Astrocyte of the spinal cord (primary cell): ENCODE results near the gene CFAP157.

Experiments used
- DNase-seq: peaks from one replicate; pipeline ENCODE4 v3.0.0; 2011; ENCODE audit warnings: low read depth, low spot score
- H3K4me3 ChIP-seq: 2 replicates; pipeline ENCODE4 v1.5.1; 2011; ENCODE audit warnings: low read depth, mild to moderate bottlenecking, low read length, moderate library complexity
- in situ Hi-C: cut with HindIII; loops from 2 replicates; pipeline ENCODE4 v1.10.0; 2017; ENCODE audit warnings: low sequenced_read_pairs
- TF ChIP-seq, protein P1 (sequence below): IDR thresholded peaks from 2 replicates; pipeline ENCODE4 v1.5.1; 2012; ENCODE audit warnings: low read depth, mild to moderate bottlenecking, low read length, inconsistent platforms

Gene CFAP157

DNA sequence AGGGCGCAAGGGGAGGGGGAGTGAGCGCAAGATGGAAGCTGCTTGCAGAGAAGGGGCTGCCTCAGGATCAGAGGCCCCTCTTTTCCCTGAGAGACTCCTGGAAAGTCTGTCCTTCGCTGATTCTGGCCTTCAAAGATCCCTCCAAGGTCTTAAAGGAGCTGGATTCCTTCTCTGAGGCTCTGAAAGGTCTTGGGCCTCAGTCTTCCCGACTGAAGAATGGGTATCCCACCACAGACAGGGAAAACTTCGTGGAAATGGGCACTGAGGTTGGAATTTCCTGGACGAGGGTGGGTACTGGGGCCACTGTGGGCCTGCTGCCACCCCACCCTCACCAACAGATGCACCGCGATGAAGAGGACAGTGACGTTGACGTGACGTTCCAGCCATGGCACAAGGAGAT lies 5.6 kb downstream of the CFAP157 start:
- in situ Hi-C loops, result no loop called here

DNA sequence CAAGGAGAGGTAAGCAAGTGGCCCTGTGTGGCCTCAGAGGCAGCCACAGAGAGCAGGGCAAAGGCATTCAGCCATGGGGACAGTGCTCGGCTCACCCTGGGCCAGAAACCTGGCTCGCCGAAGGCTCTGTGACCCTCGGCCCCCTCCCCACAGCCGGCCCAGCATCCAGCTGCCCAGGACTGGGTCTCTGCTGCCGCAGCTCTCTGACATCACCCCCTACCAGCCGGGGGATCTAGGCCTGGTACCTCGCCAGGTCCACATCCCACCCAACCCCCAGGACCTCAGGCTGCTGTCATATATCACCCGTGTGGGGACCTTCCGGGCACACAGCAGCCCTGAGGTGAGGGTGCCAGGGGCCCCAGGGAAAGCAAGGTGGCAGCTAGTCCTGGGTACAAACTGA lies 6.1 kb downstream of the CFAP157 start:
- in situ Hi-C loops, result no loop called here
- DNase-seq, result no peak

More for the DNA sequence above, 5.6 kb downstream of the CFAP157 start:
- TF ChIP-seq, protein P1, sequence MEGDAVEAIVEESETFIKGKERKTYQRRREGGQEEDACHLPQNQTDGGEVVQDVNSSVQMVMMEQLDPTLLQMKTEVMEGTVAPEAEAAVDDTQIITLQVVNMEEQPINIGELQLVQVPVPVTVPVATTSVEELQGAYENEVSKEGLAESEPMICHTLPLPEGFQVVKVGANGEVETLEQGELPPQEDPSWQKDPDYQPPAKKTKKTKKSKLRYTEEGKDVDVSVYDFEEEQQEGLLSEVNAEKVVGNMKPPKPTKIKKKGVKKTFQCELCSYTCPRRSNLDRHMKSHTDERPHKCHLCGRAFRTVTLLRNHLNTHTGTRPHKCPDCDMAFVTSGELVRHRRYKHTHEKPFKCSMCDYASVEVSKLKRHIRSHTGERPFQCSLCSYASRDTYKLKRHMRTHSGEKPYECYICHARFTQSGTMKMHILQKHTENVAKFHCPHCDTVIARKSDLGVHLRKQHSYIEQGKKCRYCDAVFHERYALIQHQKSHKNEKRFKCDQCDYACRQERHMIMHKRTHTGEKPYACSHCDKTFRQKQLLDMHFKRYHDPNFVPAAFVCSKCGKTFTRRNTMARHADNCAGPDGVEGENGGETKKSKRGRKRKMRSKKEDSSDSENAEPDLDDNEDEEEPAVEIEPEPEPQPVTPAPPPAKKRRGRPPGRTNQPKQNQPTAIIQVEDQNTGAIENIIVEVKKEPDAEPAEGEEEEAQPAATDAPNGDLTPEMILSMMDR, result no peak
- no peak for DNase-seq
- H3K4me3 ChIP-seq, result no peak overlapping the region

DNA sequence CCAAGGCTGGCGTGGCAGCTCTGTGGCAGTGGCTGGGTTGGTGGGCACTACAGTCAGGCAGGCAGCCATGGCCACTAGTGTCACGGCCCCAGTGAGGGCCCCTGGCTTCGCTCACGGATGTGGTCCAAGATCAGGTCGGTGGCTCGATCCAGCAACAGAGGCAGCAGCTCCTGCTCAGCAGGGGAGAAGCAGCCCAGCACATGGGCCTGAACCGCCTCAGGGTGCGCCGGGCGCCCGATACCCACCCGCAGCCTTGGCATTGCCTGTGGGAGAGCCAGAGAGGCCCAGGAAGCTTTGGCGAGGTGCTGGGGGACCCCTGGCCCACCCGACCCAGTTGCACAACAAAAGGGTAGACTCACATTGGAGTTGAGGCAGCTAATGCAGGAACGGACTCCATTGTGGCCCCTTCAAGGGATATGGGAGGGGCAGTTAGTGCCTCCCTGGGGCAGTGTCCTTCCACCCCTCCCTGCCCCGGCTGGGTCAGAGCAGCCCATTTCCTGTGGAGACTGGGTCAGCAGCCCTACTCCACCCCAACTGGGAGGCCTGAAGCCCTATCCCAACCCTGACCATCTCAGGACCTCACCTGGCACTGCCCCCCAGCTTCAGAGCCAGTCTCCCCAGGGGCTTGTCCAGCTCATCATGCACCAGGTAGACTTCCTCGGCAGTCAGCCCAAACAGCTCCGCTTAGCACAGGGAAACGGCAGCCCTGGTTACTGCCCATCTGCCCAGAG lies 7.4 kb downstream of the CFAP157 start:
- TF ChIP-seq, protein P1, result no peak
- H3K4me3 ChIP-seq, result peak overlapping the region; percentile 74
- no peak for DNase-seq
- in situ Hi-C loops, result no loop called here

More for the DNA sequence above, 6.1 kb downstream of the CFAP157 start:
- H3K4me3 ChIP-seq, result no peak overlapping the region
- TF ChIP-seq, protein P1, result no peak

DNA sequence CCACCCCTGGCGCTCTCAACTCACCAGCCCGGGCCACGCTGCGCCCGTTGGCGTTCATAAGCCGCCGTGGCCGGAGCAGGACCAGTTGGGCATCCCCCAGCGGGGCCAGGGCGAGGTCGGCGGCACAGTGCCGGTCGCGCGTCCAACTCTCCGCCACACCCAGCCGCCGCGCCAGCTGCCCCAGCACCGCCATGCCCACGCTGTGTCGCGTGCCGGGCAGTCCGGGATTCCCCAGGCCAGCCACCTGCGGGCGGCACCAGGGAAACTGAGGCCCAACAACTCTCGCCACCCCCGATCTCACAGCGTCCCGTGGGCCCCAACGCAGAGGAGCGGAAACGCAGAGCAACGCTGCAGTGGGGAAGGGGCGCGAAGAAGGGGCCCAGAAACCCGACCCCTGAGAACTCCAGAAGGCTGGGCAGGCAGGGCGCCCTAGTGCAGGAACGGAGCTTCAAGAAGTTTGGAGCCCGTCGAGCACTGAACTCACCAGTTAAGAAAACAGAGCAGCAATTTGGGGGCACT lies 8.2 kb downstream of the CFAP157 start:
- no peak for DNase-seq
- peak overlapping the region; percentile 74 for H3K4me3 ChIP-seq
- TF ChIP-seq, protein P1, result no peak
- in situ Hi-C loops, result no loop called here

DNA sequence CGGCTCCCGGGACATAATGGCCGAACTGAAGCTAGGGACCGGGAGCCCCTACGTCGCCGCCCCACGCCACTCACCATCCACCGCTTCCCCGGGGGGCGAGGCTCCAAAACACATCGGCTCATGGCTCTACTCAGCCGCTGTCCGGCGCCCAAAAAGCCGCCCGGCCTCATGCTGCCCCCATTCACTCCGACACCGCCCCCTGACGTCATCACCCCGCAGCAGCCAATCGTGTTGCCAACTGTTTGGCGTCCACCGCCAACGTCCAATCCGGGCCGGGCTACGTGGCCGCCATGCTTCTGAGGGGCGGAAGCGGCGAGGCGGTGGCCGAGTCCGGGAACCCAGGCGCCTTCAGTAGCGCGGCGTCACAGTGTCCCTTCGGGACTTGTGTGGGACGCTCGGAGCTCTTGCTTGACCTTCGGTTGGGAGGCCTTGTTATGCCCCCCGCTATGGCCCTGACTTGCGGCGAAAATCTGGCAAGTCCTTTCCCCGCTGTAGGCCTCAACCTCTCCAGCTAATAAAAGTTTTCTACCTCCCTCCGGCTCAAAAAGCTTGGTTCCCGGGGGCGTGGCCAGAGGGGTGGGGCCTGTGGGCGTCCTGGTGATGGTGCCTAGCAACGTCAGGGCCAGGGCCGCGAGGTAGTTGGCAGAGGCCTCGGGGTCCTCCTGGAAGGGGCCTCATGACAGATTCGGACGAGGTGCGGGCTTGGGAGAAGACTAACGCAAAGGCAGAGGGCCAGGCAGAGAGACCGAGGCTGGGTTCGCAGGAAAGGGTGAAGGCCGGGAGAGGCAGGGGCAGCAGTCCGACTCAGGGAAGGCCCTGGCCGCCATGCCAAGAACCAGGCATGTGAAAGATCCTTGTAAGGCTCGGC lies 8.9 kb downstream of the CFAP157 start, which contains the start of the genes PTRH1 and TTC16:
TSS of gene PTRH1 (minus strand) at position 194 of the 868 bp plus-strand sequence. CDS start at position 170, 24 bp downstream.
TSS of gene TTC16 (plus strand) at position 610 of the 868 bp plus-strand sequence. CDS start at position 677, 67 bp downstream.
- H3K4me3 ChIP-seq, result peak within 1 kb of the TSS; percentile 74
- peak; percentile 95 for DNase-seq
- in situ Hi-C loops, result no loop called here
- TF ChIP-seq, protein P1, result no peak

DNA sequence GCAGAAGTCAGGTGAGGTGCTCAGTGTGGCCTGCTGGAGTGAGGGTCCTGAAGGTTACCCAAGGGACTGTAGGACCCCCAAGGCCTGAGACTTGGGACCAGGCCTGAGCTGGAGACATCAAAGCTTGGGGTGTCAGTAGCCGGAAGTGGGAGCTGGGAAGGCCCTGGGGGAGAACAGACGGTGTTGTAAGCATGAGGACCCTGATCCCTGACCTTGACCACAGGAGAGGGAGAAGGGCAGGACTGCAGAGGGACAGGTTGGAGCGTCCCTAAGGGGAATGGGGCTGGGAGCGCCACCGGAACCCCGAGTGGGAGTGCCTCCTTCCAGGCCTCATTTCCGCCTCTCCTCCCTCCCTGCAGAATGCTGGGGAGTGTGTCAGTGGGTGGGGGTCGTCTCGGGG lies 9.6 kb downstream of the CFAP157 start:
- in situ Hi-C loops, result no loop called here
- no peak for DNase-seq
- no peak overlapping the region for H3K4me3 ChIP-seq
- TF ChIP-seq, protein P1, result no peak
